ENCODE measurements around the gene TENM3. TPM values are rescaled to one million over a fixed set of nuclear protein-coding genes. Genes with fewer than 3 reads are reported as not detected.

TENM3 gene
- total and polyA plus RNA-seq, 10 of the 15 experiments (the other 5 are each of a cell fraction or from before 2014, with no cell fraction given) = 0.01 to 1.7 (median 0.08) TPM; not detected in 2

DNA sequence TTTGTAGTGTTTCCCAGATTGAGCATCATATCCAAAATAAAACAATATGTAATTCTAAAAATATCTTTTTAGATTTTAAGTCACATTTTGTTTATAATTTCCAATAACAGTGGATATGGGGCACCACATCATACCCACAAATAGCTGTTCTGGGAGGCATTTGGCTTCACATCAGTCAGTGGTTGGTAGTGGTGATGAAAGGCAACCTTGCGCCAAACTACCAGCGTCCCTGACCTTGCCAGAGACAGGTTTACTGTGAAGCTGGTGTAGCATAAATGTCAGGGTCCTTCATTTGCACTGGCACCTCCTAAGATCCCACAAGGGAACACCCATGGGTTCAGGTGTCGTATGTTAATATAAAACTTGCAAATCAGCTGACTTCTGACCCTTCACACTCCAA, 451.8 kb downstream of the TENM3 start (continued):
- TF ChIP-seq, protein P1, sequence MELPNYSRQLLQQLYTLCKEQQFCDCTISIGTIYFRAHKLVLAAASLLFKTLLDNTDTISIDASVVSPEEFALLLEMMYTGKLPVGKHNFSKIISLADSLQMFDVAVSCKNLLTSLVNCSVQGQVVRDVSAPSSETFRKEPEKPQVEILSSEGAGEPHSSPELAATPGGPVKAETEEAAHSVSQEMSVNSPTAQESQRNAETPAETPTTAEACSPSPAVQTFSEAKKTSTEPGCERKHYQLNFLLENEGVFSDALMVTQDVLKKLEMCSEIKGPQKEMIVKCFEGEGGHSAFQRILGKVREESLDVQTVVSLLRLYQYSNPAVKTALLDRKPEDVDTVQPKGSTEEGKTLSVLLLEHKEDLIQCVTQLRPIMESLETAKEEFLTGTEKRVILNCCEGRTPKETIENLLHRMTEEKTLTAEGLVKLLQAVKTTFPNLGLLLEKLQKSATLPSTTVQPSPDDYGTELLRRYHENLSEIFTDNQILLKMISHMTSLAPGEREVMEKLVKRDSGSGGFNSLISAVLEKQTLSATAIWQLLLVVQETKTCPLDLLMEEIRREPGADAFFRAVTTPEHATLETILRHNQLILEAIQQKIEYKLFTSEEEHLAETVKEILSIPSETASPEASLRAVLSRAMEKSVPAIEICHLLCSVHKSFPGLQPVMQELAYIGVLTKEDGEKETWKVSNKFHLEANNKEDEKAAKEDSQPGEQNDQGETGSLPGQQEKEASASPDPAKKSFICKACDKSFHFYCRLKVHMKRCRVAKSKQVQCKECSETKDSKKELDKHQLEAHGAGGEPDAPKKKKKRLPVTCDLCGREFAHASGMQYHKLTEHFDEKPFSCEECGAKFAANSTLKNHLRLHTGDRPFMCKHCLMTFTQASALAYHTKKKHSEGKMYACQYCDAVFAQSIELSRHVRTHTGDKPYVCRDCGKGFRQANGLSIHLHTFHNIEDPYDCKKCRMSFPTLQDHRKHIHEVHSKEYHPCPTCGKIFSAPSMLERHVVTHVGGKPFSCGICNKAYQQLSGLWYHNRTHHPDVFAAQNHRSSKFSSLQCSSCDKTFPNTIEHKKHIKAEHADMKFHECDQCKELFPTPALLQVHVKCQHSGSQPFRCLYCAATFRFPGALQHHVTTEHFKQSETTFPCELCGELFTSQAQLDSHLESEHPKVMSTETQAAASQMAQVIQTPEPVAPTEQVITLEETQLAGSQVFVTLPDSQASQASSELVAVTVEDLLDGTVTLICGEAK (IDR thresholded peaks at IDR 0.05; ENCODE audit: borderline replicate concordance) = no peak
- TF ChIP-seq, protein P2, sequence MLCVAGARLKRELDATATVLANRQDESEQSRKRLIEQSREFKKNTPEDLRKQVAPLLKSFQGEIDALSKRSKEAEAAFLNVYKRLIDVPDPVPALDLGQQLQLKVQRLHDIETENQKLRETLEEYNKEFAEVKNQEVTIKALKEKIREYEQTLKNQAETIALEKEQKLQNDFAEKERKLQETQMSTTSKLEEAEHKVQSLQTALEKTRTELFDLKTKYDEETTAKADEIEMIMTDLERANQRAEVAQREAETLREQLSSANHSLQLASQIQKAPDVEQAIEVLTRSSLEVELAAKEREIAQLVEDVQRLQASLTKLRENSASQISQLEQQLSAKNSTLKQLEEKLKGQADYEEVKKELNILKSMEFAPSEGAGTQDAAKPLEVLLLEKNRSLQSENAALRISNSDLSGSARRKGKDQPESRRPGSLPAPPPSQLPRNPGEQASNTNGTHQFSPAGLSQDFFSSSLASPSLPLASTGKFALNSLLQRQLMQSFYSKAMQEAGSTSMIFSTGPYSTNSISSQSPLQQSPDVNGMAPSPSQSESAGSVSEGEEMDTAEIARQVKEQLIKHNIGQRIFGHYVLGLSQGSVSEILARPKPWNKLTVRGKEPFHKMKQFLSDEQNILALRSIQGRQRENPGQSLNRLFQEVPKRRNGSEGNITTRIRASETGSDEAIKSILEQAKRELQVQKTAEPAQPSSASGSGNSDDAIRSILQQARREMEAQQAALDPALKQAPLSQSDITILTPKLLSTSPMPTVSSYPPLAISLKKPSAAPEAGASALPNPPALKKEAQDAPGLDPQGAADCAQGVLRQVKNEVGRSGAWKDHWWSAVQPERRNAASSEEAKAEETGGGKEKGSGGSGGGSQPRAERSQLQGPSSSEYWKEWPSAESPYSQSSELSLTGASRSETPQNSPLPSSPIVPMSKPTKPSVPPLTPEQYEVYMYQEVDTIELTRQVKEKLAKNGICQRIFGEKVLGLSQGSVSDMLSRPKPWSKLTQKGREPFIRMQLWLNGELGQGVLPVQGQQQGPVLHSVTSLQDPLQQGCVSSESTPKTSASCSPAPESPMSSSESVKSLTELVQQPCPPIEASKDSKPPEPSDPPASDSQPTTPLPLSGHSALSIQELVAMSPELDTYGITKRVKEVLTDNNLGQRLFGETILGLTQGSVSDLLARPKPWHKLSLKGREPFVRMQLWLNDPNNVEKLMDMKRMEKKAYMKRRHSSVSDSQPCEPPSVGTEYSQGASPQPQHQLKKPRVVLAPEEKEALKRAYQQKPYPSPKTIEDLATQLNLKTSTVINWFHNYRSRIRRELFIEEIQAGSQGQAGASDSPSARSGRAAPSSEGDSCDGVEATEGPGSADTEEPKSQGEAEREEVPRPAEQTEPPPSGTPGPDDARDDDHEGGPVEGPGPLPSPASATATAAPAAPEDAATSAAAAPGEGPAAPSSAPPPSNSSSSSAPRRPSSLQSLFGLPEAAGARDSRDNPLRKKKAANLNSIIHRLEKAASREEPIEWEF (IDR thresholded peaks at IDR 0.05; ENCODE audit: insufficient replicate concordance, low read depth, low read length) = no peak
- TF ChIP-seq FOS (IDR thresholded peaks at IDR 0.05; ENCODE audit: borderline replicate concordance, extremely low read depth, insufficient read length) (no peak), MYB (IDR thresholded peaks at IDR 0.05; ENCODE audit: borderline replicate concordance, low read depth, low read length) (no peak), GABPA (IDR thresholded peaks at IDR 0.05; ENCODE audit: low read depth) (no peak), SREBF2 (IDR thresholded peaks at IDR 0.05; ENCODE audit: low read length) (no peak), HDGF (IDR thresholded peaks at IDR 0.05) (no peak), RCOR1 (conservative IDR thresholded peaks at IDR 0.05; ENCODE audit: low read depth, low read length) (no peak)

All from GM12878 (cell line).